Measurements from ENCODE around the gene BCOR. TPM values are rescaled to one million over a fixed set of nuclear protein-coding genes. Genes with fewer than 3 reads are reported as not detected.
A peak's percentile ranks its signal among the peaks of the same experiment; 100 is the strongest.

BCOR gene
- total RNA-seq, 1 experiment from 2014 or later = 35.1 TPM

DNA sequence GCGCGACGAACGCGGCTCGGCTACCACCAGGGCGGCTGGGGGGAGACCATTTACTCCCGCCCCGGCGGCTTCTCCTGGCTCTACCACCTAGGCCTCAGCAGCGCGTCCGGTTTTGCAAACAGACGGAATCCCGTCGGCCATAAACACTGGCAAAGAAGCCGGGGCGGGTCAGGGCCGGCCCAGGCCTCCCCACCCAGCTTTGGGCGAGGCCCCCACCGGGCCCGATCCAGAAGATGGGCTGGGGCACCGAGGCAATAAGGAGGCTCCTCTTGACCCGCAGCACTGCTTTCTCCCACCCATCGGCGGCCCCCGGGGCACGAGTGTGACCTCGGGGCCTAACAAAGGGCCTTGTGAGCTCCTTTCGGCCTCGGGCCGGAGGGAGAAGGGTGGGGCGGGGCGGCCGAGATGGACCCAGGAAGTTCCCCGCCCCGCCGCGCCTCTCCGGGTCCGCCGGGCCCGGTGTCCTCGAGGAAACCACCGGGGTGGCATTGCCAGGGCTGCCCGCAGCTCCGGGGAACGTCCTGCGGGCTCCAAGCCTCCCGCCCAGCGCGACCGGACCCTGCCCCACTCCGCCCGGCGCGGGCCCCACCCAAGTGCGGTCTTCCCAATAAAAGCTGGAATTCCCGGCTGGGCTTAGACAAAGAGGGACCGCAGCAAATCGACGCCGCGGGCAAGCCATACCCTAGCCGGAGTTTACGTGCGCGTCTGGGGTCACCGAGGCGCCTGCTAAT, 5.9 kb downstream of the BCOR start:
- peak overlapping the region; percentile 77 for H3K9ac ChIP-seq (ENCODE audit: low read length)
- H4K20me1 ChIP-seq (ENCODE audit: insufficient read depth) = peaks cover 30% of the 10 kb centered on the region; the same call in 1 of the 2 replicates
- H3K36me3 ChIP-seq (ENCODE audit: control insufficient read depth in 1 of 2, insufficient read depth in 2 of 2, low read length in 2 of 2) = no peaks in the 10 kb centered on the region
- intact Hi-C loops (cut with micrococcal nuclease) = loop anchor here (5.0 to 10.0 kb wide), 2 partner anchors 175 to 277 kb away; no protein-coding TSS in a partner anchor
- H3K27me3 ChIP-seq (ENCODE audit: insufficient read depth, low read length) = no peaks in the 10 kb centered on the region
- peak overlapping the region; percentile 56 for H3K27ac ChIP-seq (ENCODE audit: low read depth, low read length)
- peaks cover 100% of the 10 kb centered on the region for H3K79me2 ChIP-seq (ENCODE audit: insufficient read depth, low read length)
- peak; percentile 30 for ATAC-seq
- CTCF ChIA-PET = no interaction called here
- peak overlapping the region; percentile 85 for H3K4me2 ChIP-seq (ENCODE audit: low read length)
- no peaks in the 10 kb centered on the region for H3K9me2 ChIP-seq (ENCODE audit: insufficient read depth)
- peaks cover 53 to 80% of the 10 kb centered on the region in 2 experiments for H3K4me1 ChIP-seq (ENCODE audit: control insufficient read depth in 1 of 2, insufficient read depth in 2 of 2, low read length in 2 of 2)
- no peaks in the 10 kb centered on the region for H3K9me3 ChIP-seq (ENCODE audit: control insufficient read depth in 1 of 2, insufficient read depth in 1 of 2, low read depth in 1 of 2, low read length in 2 of 2)
- peak overlapping the region; percentile 38 to 61 for H3K4me3 ChIP-seq (replicated peaks in 1 of 2; ENCODE audit: low read depth in 1 of 2, low read length in 2 of 2)
- POLR2A ChIA-PET = no interaction called here
- RAD21 ChIA-PET (ENCODE audit: low non-redundant PET in 1 of 2, low total read pairs in 2 of 2, uncharacterized antibody in 2 of 2, unreplicated experiment in 2 of 2) = no interaction called here
- no TSS peak for BruUV-seq (replicated peaks)
- no peak for DNase-seq (ENCODE audit: low read depth, low spot score)
- no peak overlapping the region for H2AFZ ChIP-seq (ENCODE audit: low read depth, low read length, poor library complexity, severe bottlenecking)
- TF ChIP-seq ZFX (IDR thresholded peaks at IDR 0.05) (peak; percentile 50), MAX (IDR thresholded peaks at IDR 0.05) (no peak)

GRCh38 chrX:40090961-40091360, 6.8 kb downstream of the BCOR start:
- Histone ChIP-seq H4K20me1 (ENCODE audit: insufficient read depth) (peaks cover 30% of the 10 kb centered on the region; the same call in 1 of the 2 replicates), H3K79me2 (ENCODE audit: insufficient read depth, low read length) (peaks cover 100% of the 10 kb centered on the region), H3K27me3 (ENCODE audit: insufficient read depth, low read length) (no peaks in the 10 kb centered on the region), H3K36me3 (ENCODE audit: control insufficient read depth in 1 of 2, insufficient read depth in 2 of 2, low read length in 2 of 2) (no peaks in the 10 kb centered on the region), H2AFZ (ENCODE audit: low read depth, low read length, poor library complexity, severe bottlenecking) (no peak overlapping the region), H3K9ac (ENCODE audit: low read length) (peak overlapping the region; percentile 77), H3K4me2 (ENCODE audit: low read length) (peak overlapping the region; percentile 85), H3K4me3 (replicated peaks in 1 of 2; ENCODE audit: low read depth in 1 of 2, low read length in 2 of 2) (peak overlapping the region; percentile 2 to 61; a peak in 3 of 4 replicates), H3K9me3 (ENCODE audit: control insufficient read depth in 1 of 2, insufficient read depth in 1 of 2, low read depth in 1 of 2, low read length in 2 of 2) (no peaks in the 10 kb centered on the region), H3K4me1 (ENCODE audit: control insufficient read depth in 1 of 2, insufficient read depth in 2 of 2, low read length in 2 of 2) (peaks cover 60 to 89% of the 10 kb centered on the region in 2 experiments), H3K27ac (ENCODE audit: low read depth, low read length) (0 out of 2 replicates have a peak overlapping the region, but pooled peaks have one; percentile 56), H3K9me2 (ENCODE audit: insufficient read depth) (no peaks in the 10 kb centered on the region)
- intact Hi-C loops (cut with micrococcal nuclease) = loop anchor here (5.0 to 10.0 kb wide), 2 partner anchors 176 to 276 kb away; no protein-coding TSS in a partner anchor
- ChIA-PET CTCF (no interaction called here), RAD21 (ENCODE audit: low non-redundant PET in 1 of 2, low total read pairs in 2 of 2, uncharacterized antibody in 2 of 2, unreplicated experiment in 2 of 2) (no interaction called here), POLR2A (no interaction called here)
- no peak for TF ChIP-seq SP1 (IDR thresholded peaks at IDR 0.05; ENCODE audit: low read depth)
- ATAC-seq (no peak), DNase-seq (ENCODE audit: low read depth, low spot score) (no peak)
- BruUV-seq (replicated peaks) = no TSS peak
